Occipital lobe (tissue), 2 donors: ENCODE data around the gene JMJD8. TPM values are rescaled to one million over a fixed set of nuclear protein-coding genes. Genes with fewer than 3 reads are reported as not detected.

Experiments
- DNase-seq: peaks from one replicate; lab custom pipeline; 2025; lab: John Stamatoyannopoulos, UW
- total RNA-seq: library from RNA; depleted of rRNA; stranded (reverse); fragments of >200 nt; gene quantifications from one replicate; pipeline ENCODE4 v1.2.3, GENCODE V29; 2014

Gene JMJD8, protein sequence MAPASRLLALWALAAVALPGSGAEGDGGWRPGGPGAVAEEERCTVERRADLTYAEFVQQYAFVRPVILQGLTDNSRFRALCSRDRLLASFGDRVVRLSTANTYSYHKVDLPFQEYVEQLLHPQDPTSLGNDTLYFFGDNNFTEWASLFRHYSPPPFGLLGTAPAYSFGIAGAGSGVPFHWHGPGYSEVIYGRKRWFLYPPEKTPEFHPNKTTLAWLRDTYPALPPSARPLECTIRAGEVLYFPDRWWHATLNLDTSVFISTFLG
- 14.3 TPM for total RNA-seq

DNA sequence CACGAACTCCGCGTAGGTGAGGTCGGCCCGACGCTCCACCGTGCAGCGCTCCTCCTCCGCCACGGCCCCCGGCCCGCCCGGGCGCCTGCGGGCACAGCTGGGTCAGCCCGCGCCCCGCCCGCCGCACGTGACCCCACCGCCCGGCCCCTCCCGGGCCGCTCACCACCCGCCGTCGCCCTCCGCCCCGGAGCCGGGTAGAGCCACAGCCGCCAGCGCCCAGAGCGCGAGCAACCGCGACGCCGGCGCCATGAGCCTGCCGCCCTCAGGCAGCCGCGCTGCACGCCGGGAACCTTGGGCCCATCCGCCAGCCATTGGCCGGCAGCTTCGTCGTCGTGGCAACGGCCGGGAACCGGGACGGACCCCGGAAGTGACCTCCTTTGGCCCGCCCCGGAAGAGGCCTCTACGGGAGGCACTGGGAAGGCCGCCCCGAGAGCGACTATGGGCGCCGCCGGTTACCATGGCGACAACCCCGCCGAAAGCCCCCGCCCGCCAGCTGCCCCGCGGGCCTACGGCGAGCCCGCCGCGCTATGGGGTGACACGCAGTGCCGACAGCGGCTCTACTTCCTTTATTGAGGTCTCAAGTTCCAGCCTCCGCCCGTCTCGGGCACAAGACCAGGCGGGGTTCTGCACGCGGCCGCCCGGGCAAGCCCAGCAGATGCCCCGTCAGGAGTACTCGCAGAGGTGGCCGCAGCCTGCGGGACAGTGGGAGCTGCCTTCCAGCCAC, at the start of gene JMJD8:
Gene JMJD8 (minus strand): TSS at position 264 of the 724 bp plus-strand sequence. CDS start 15 bp downstream, at position 249.
- peak; percentile 96 for DNase-seq

DNA sequence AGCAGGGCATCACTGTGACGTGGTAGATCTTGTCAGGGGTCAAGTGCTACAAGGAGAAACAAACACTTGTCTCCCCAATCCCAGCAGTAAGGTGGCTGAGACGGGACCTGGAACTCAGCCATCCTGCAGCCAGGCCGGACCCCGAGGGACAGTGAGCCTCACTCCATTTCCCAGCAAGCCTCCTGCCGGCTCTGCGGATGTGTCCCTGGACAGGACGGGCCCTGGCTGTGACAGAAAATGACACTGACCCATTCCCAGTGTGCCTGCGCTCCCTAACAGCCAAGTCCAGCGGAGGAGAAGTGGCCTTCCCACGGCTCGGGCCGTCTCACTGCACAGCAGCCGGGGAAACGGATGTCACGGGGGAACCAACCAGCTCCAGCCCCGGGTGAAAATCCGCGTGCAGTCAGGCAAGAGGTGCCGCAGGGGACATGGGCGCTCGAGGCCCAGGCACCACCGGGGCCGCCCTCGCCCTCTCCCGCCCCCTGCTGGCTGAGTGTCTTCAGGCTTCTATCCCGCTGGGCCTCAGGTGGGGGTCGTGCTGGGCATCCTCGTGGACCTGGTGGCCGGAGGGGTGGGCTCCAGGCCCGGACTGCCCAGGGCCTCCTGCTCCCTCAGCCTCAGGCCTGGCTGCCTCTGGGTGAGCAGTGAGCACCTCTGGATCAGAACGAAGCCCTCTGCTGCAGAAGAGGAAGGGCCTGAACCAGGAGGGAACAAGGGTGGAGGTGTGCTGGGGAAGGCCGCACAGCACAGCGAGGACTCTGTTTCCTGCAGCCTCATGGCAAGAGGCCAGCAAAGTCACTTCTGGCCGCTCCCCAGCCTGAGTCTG, 49.5 kb upstream of the JMJD8 start:
- no peak for DNase-seq

DNA sequence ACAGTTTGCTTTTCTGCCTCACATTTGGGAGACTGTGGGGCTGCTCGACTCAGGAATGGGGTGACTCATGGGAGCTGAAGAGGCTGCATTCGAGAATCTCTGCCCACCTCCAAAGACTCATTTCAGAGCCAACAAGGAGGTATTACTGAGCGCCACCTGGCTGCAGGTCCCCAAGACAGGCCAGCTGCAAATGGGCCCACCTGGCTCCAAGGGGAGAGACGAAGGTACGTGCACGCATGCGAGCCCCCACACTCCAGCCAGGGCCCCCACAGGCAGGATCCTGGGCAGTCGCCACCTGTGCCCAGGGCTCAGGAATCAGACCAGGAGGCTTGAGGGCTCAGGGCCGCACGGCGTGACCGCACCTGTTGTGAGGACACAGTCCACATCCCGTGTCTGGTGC, 48.8 kb upstream of the JMJD8 start:
- no peak for DNase-seq

GRCh38 chr16:732332-732731, 48.2 kb upstream of the JMJD8 start:
- DNase-seq: no peak

GRCh38 chr16:730666-731509, 46.8 kb upstream of the JMJD8 start:
- DNase-seq: no peak

DNA sequence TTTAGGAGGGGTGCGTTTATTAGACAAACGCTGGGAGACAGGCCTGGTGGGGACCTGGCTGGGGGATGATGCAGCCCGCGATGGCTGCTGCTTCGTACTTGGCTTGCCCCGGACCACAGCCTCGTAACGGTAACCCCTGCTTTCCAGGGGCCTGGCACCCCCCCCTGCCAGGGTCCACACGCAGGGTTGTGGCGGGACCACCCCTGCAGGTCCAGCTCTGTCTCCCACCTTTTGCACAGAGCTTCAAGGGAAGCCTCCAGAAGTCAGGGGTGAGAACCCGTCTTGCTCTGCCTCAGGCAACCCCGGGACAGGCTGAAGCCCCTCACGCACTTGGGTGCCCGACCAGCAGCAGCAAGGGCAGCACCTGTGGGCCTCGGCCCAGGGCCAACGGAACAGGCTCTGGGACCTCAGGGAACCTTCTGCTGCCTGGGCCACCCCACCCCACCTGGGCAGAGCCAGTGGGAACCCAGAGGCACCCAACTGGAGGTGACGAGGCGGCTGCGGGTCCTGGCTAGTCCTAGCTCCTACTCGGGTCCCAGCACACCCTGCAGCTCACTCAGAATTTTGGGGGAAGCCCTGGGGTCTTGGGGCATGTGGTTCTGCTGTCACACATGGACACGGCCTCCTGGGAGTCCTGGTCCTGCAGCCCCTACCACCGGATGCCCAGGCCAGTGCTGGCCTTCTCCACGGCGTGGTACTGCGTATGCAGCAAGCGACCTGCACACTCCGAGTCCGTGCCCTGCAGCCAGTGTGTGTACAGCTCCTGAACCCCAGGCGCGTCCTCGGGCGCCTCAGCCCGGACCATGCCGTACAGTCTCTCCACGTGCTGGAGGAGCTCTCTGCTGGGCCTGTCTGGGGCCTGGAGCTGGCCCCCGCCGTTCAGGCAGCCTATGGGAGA, 45.9 kb upstream of the JMJD8 start:
- no peak for DNase-seq

GRCh38 chr16:728890-729744, 45.0 kb upstream of the JMJD8 start:
- DNase-seq: no peak

GRCh38 chr16:728131-728889, 44.2 kb upstream of the JMJD8 start:
- peak; percentile 53 for DNase-seq

DNA sequence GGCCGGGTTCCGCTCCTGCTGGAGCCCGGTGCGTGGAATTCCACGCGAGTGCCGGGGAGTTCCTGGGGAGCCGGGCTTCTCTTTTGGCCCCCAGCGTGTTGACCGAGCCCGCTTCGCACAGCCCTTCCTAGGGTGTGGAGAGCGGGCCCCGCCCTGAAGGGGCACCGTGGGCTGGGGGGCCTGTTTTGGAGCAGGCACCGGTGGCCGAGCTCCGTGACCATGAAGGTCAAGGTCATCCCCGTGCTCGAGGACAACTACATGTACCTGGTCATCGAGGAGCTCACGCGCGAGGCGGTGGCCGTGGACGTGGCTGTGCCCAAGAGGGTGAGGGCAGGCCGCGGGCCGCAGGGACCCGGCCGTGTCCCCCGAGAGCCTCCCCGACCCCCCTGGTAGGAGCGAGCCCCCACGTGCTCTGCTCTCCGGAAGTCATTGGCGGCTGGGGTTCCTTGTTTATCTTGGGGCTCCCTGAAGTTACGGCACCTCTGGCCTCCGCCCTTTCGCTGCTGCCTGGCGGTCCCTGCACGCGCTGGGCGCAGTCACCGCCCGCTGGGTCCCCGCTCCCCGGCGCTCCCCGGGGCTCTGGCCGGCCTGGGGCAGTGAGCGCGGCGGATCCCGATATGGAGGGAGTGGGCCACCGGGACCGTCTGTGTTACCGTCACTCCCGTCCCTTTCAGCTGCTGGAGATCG, 43.3 kb upstream of the JMJD8 start:
- DNase-seq: no peak

DNA sequence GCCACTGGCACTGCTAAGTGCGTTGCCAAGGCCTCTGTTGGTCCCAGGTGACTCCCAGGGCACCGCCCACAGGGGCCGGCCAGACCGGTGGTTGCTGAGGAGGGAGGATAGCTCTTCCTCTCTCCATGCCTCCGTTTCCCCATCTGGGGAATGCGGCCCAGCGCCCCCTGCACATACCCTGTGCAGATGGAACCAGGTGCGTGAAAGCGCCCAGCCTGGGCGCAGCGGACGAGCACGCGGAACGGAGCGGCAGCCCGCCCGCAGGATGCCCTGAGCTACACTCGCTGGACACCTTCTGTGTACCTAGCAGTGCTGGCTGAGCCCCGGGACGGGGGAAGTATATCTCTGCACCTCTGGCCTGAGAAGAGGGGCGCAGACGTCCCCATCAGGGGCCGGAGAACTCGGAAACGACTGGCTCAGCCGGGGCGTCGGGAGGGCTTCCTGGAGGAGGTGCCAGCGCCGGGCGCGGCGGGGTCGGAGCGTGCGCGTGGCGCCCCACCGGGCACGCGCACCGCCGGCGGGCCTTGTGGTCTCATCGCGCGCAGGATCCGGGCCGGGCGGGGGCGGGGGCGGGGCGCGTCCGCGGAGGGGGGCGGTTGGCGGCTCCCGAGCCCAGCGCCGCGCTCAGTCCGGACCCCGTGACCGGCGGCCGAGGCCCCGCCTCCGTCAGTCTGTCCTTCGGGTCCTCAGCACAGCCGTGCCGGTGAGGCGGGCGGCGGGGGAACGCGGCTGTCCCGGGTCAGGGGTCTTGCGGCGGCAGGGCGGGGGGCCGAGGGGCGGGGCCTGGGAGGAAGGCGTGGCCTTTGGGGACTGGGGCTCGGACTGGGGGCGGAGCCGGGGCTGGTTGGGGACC, 42.5 kb upstream of the JMJD8 start, which contains the start of the genes CCDC78 and HAGHL:
Gene CCDC78 (minus strand): TSS at position 6 of the 853 bp plus-strand sequence. CDS start 76 bp downstream, outside the sequence.
Gene HAGHL (plus strand): TSS at position 669 of the 853 bp plus-strand sequence. CDS start 404 bp downstream, outside the sequence.
- peak; percentile 62 for DNase-seq

- no peak for DNase-seq
Measured at GRCh38 chr16:726188-726437, 42.0 kb upstream of the JMJD8 start.

GRCh38 chr16:725463-726187, 41.5 kb upstream of the JMJD8 start:
- DNase-seq: no peak

DNA sequence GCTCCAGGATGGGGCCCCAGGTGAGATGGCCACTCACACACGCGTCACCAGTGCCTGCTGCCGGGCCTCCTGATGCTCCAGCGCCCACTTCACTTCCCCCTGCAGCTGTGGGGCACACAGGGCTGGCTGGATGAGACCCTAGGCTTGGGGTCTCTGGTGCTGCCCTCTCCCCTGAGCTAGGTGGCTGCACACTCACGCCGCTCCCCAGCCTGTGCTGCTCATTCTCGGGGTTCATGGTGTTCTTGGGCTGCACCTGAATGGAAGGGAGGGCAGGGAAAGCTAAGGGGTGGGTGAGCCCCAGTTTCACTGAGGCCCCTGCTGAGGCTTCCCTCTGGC, 40.9 kb upstream of the JMJD8 start:
- DNase-seq: no peak

GRCh38 chr16:724188-725040, 40.3 kb upstream of the JMJD8 start:
- no peak for DNase-seq

GRCh38 chr16:723695-724094, 39.6 kb upstream of the JMJD8 start:
- no peak for DNase-seq
